Muscle layer of duodenum (tissue), 2 donors: ENCODE data around the gene RERE.

ENCODE experiments used
- H3K27ac ChIP-seq: one replicate; pipeline ENCODE4 v1.7.0; 2013; ENCODE audit warnings: mild to moderate bottlenecking, low read length
- H3K27me3 ChIP-seq: one replicate; pipeline ENCODE4 v1.7.0; 2013; ENCODE audit warnings: low read depth, mild to moderate bottlenecking, control low read depth, low read length
- H3K36me3 ChIP-seq, 2 donors: one replicate each; pipeline ENCODE4 v1.7.0; 2013; ENCODE audit warnings: low read length in 2 of 2, control low read depth in 1 of 2, mild to moderate bottlenecking in 1 of 2; ENCODE audit not compliant: insufficient read depth in 2 of 2, control insufficient read depth in 1 of 2
- H3K4me1 ChIP-seq, 2 donors: one replicate each; pipeline ENCODE4 v1.7.0; 2013; ENCODE audit warnings: low read length in 2 of 2, mild to moderate bottlenecking in 2 of 2, control low read depth in 1 of 2, moderate library complexity in 1 of 2; ENCODE audit not compliant: insufficient read depth in 2 of 2, control insufficient read depth in 1 of 2
- H3K4me3 ChIP-seq, 2 donors: one replicate each; pipeline ENCODE4 v1.7.0; 2013; ENCODE audit warnings: low read length in 2 of 2, low read depth in 1 of 2, mild to moderate bottlenecking in 1 of 2
- H3K9me3 ChIP-seq, 2 donors: one replicate each; pipeline ENCODE4 v1.7.0; 2013; ENCODE audit warnings: low read length in 2 of 2, control low read depth in 1 of 2, mild to moderate bottlenecking in 1 of 2; ENCODE audit not compliant: control insufficient read depth in 1 of 2
- donor health status: healthy.

RERE gene

GRCh38 chr1:8607906-8608305 is 209.5 kb downstream of the RERE start:
- Histone ChIP-seq H3K36me3 (no peaks in the 10 kb centered on the region), H3K4me1 (no peaks in the 10 kb centered on the region), H3K27ac (no peak overlapping the region), H3K4me3 (no peak overlapping the region), H3K9me3 (no peaks in the 10 kb centered on the region), H3K27me3 (no peaks in the 10 kb centered on the region)

GRCh38 chr1:8604041-8604945 is 213.1 kb downstream of the RERE start:
- Histone ChIP-seq H3K9me3 (no peaks in the 10 kb centered on the region), H3K27ac (no peak overlapping the region), H3K4me3 (no peak overlapping the region), H3K27me3 (no peaks in the 10 kb centered on the region), H3K4me1 (no peaks in the 10 kb centered on the region), H3K36me3 (no peaks in the 10 kb centered on the region)

- peaks cover 0 to 9% of the 10 kb centered on the region in 2 donors for H3K4me1 ChIP-seq
- no peak overlapping the region for H3K27ac ChIP-seq
- no peaks in the 10 kb centered on the region for H3K27me3 ChIP-seq
- H3K9me3 ChIP-seq: no peaks in the 10 kb centered on the region
- no peak overlapping the region for H3K4me3 ChIP-seq
- H3K36me3 ChIP-seq: no peaks in the 10 kb centered on the region
These were observed 214.2 kb downstream of the RERE start for GRCh38 chr1:8603220-8603616.

GRCh38 chr1:8602471-8603219 is 214.8 kb downstream of the RERE start:
- Histone ChIP-seq H3K9me3 (no peaks in the 10 kb centered on the region), H3K27me3 (no peaks in the 10 kb centered on the region), H3K4me3 (no peak overlapping the region), H3K36me3 (no peaks in the 10 kb centered on the region), H3K27ac (no peak overlapping the region), H3K4me1 (peaks cover 0 to 15% of the 10 kb centered on the region in 2 donors)

- peaks cover 0 to 35% of the 10 kb centered on the region in 2 donors for H3K4me1 ChIP-seq
- no peaks in the 10 kb centered on the region for H3K9me3 ChIP-seq
- no peaks in the 10 kb centered on the region for H3K36me3 ChIP-seq
- H3K27ac ChIP-seq: no peak overlapping the region
- no peak overlapping the region for H3K4me3 ChIP-seq
- no peaks in the 10 kb centered on the region for H3K27me3 ChIP-seq
These were observed 217.1 kb downstream of the RERE start for GRCh38 chr1:8600336-8600735.

- Histone ChIP-seq H3K4me3 (no peak overlapping the region), H3K27ac (no peak overlapping the region), H3K4me1 (peaks cover 0 to 35% of the 10 kb centered on the region in 2 donors), H3K9me3 (no peaks in the 10 kb centered on the region), H3K36me3 (no peaks in the 10 kb centered on the region), H3K27me3 (no peaks in the 10 kb centered on the region)
These were observed 217.7 kb downstream of the RERE start for GRCh38 chr1:8599646-8600212.

- Histone ChIP-seq H3K4me1 (peaks cover 0 to 35% of the 10 kb centered on the region in 2 donors), H3K9me3 (no peaks in the 10 kb centered on the region), H3K4me3 (no peak overlapping the region), H3K36me3 (no peaks in the 10 kb centered on the region), H3K27me3 (no peaks in the 10 kb centered on the region), H3K27ac (peak overlapping the region; percentile 48)
These were observed 218.7 kb downstream of the RERE start for GRCh38 chr1:8598783-8599182.

- peaks cover 0 to 35% of the 10 kb centered on the region in 2 donors for H3K4me1 ChIP-seq
- peak overlapping the region; percentile 22 to 49 for H3K4me3 ChIP-seq
- no peaks in the 10 kb centered on the region for H3K36me3 ChIP-seq
- H3K9me3 ChIP-seq: no peaks in the 10 kb centered on the region
- H3K27me3 ChIP-seq: no peaks in the 10 kb centered on the region
- H3K27ac ChIP-seq: peak overlapping the region; percentile 48
These were observed 219.2 kb downstream of the RERE start for GRCh38 chr1:8598060-8598724.

- Histone ChIP-seq H3K4me1 (peaks cover 0 to 35% of the 10 kb centered on the region in 2 donors), H3K36me3 (no peaks in the 10 kb centered on the region), H3K9me3 (no peaks in the 10 kb centered on the region), H3K27ac (no peak overlapping the region), H3K27me3 (no peaks in the 10 kb centered on the region), H3K4me3 (no peak overlapping the region)
These were observed 220.0 kb downstream of the RERE start for GRCh38 chr1:8597455-8597854.

- Histone ChIP-seq H3K4me3 (no peak overlapping the region), H3K27me3 (no peaks in the 10 kb centered on the region), H3K4me1 (peaks cover 0 to 38% of the 10 kb centered on the region in 2 donors), H3K27ac (no peak overlapping the region), H3K36me3 (no peaks in the 10 kb centered on the region), H3K9me3 (no peaks in the 10 kb centered on the region)
These were observed 221.5 kb downstream of the RERE start for GRCh38 chr1:8595941-8596340.

- Histone ChIP-seq H3K27me3 (no peaks in the 10 kb centered on the region), H3K9me3 (no peaks in the 10 kb centered on the region), H3K4me1 (peaks cover 0 to 44% of the 10 kb centered on the region in 2 donors), H3K4me3 (no peak overlapping the region), H3K27ac (no peak overlapping the region), H3K36me3 (no peaks in the 10 kb centered on the region)
These were observed 222.1 kb downstream of the RERE start for GRCh38 chr1:8595332-8595731.
